GM23338 (cell line): ENCODE measurements around the gene ARPP21. TPM values are rescaled to one million over a fixed set of nuclear protein-coding genes. Genes with fewer than 3 reads are reported as not detected.
A peak's percentile ranks its signal among the peaks of the same experiment; 100 is the strongest.

ENCODE experiments used
- ATAC-seq: fragments of 200-7000 bp; cut with Tn5 transposase; 3 replicates; pipeline ENCODE4 v1.9.1; 2020
- DNase-seq: peaks from one replicate; pipeline ENCODE4 v3.0.0-alpha.2; 2015; ENCODE audit warnings: low spot score
- H2AFZ ChIP-seq: fragments of 200-600 bp; sonication (generic); 2 replicates; pipeline ENCODE4 v1.8.0; 2016; ENCODE audit warnings: antibody characterized with exemption, mild to moderate bottlenecking, moderate library complexity
- H3F3A ChIP-seq: fragments of 200-600 bp; sonication (generic); replicated peaks from 2 replicates; pipeline ENCODE4 v1.8.0; 2017; ENCODE audit warnings: antibody characterized with exemption, mixed run types, low read depth
- H3K27ac ChIP-seq: fragments of 200-600 bp; sonication (generic); 2 replicates; pipeline ENCODE4 v1.6.1; 2016; ENCODE audit warnings: low read depth
- H3K27me3 ChIP-seq: fragments of 200-600 bp; sonication (generic); 2 replicates; pipeline ENCODE4 v1.8.0; 2016; ENCODE audit warnings: mild to moderate bottlenecking, mixed run types, moderate library complexity; ENCODE audit not compliant: insufficient read depth
- H3K36me3 ChIP-seq: fragments of 200-600 bp; sonication (generic); 2 replicates; pipeline ENCODE4 v1.8.0; 2016; ENCODE audit warnings: mild to moderate bottlenecking; ENCODE audit not compliant: insufficient read depth
- H3K4me1 ChIP-seq: fragments of 200-600 bp; sonication (generic); 2 replicates; pipeline ENCODE4 v1.8.0; 2016; ENCODE audit warnings: mild to moderate bottlenecking, moderate library complexity; ENCODE audit not compliant: insufficient read depth
- H3K4me2 ChIP-seq: fragments of 200-600 bp; sonication (generic); 2 replicates; pipeline ENCODE4 v1.7.1; 2017; ENCODE audit warnings: mixed run types
- H3K4me3 ChIP-seq: fragments of 200-600 bp; sonication (generic); 2 replicates; pipeline ENCODE4 v1.6.1; 2016; ENCODE audit warnings: mixed run types
- H3K79me2 ChIP-seq: fragments of 200-600 bp; sonication (generic); replicated peaks from 2 replicates; pipeline ENCODE4 v1.8.0; 2017; ENCODE audit warnings: mild to moderate bottlenecking; ENCODE audit not compliant: insufficient read depth
- H3K9me2 ChIP-seq: fragments of 200-600 bp; sonication (generic); 2 replicates; pipeline ENCODE4 v1.8.0; 2017; ENCODE audit not compliant: insufficient read depth
- H4K20me1 ChIP-seq: fragments of 200-600 bp; sonication (generic); replicated peaks from 2 replicates; pipeline ENCODE4 v1.8.0; 2017; ENCODE audit warnings: mild to moderate bottlenecking; ENCODE audit not compliant: insufficient read depth
- H3K27ac Mint-ChIP-seq: 2 replicates; pipeline ENCODE4 v1.8.0; 2020; ENCODE audit warnings: inconsistent platforms, mild to moderate bottlenecking, moderate library complexity, mixed read lengths
- H3K27me3 Mint-ChIP-seq: 3 replicates; pipeline ENCODE4 v1.8.0; 2022; ENCODE audit warnings: low read depth, mild to moderate bottlenecking, moderate library complexity, mixed read lengths, inconsistent platforms; ENCODE audit not compliant: insufficient read depth, poor library complexity
- H3K36me3 Mint-ChIP-seq: 3 replicates; pipeline ENCODE4 v1.8.0; 2021; ENCODE audit warnings: low read depth, mild to moderate bottlenecking, inconsistent platforms, moderate library complexity, mixed read lengths
- H3K4me1 Mint-ChIP-seq: 3 replicates; pipeline ENCODE4 v1.8.0; 2020; ENCODE audit warnings: mild to moderate bottlenecking, inconsistent platforms, mixed read lengths
- H3K4me3 Mint-ChIP-seq: 3 replicates; pipeline ENCODE4 v1.8.0; 2021; ENCODE audit warnings: moderate library complexity, mild to moderate bottlenecking, inconsistent platforms, mixed read lengths
- H3K9me3 Mint-ChIP-seq: 3 replicates; pipeline ENCODE4 v1.8.0; 2020; ENCODE audit warnings: moderate library complexity, mild to moderate bottlenecking, inconsistent platforms, mixed read lengths
- EZH2phosphoT487 ChIP-seq: fragments of 200-600 bp; sonication (generic); IDR thresholded peaks from one replicate; pipeline ENCODE4 v1.8.1; 2018; ENCODE audit warnings: antibody characterized with exemption; ENCODE audit not compliant: unreplicated experiment
- STAT1 ChIP-seq: IDR thresholded peaks from one replicate; pipeline ENCODE4 v1.6.1; 2016; ENCODE audit warnings: antibody characterized with exemption; ENCODE audit not compliant: unreplicated experiment
- ZNF331 ChIP-seq: fragments of 250-450 bp; sonication (Bioruptor Pico); IDR thresholded peaks from 2 replicates; pipeline ENCODE4 v1.5.0; 2020; ENCODE audit warnings: low read depth, mild to moderate bottlenecking, moderate library complexity
- polyA plus RNA-seq: library from polyadenylated mRNA; unstranded; fragments of >200 nt; fragmentation: Nextera tagmentation; extraction: Ambion mirVana; gene quantifications from 2 replicates; pipeline ENCODE4 v1.2.1, GENCODE V29; 2016
- total RNA-seq: library from RNA; depleted of rRNA; stranded (reverse); fragments of >200 nt; shearing (Covaris generic); gene quantifications from 2 replicates; pipeline ENCODE4 v1.2.3, GENCODE V29; 2014
- TF ChIP-seq, protein P1 (sequence below): IDR thresholded peaks from one replicate; pipeline ENCODE4 v1.6.1; 2018; ENCODE audit warnings: antibody characterized with exemption; ENCODE audit not compliant: unreplicated experiment
- TF ChIP-seq, protein P2 (sequence below), 2 experiments: fragments of 200-600 bp in 1 of 2; sonication (generic) in 1 of 2; conservative IDR thresholded peaks; 2 replicates each; pipeline versions ENCODE4 v1.5.1 to v1.6.1; 2016 to 2017; ENCODE audit warnings: antibody characterized with exemption in 2 of 2, low read depth in 2 of 2, mild to moderate bottlenecking in 2 of 2, moderate library complexity in 1 of 2

Gene ARPP21
- total and polyA plus RNA-seq, 2 experiments from 2014 or later, result not detected

GRCh38 chr3:35654476-35654875 is 15.2 kb downstream of the ARPP21 start (continued):
- no peak for TF ChIP-seq ZNF331 (CRISPR knock-in tag)

- TF ChIP-seq, protein P1, sequence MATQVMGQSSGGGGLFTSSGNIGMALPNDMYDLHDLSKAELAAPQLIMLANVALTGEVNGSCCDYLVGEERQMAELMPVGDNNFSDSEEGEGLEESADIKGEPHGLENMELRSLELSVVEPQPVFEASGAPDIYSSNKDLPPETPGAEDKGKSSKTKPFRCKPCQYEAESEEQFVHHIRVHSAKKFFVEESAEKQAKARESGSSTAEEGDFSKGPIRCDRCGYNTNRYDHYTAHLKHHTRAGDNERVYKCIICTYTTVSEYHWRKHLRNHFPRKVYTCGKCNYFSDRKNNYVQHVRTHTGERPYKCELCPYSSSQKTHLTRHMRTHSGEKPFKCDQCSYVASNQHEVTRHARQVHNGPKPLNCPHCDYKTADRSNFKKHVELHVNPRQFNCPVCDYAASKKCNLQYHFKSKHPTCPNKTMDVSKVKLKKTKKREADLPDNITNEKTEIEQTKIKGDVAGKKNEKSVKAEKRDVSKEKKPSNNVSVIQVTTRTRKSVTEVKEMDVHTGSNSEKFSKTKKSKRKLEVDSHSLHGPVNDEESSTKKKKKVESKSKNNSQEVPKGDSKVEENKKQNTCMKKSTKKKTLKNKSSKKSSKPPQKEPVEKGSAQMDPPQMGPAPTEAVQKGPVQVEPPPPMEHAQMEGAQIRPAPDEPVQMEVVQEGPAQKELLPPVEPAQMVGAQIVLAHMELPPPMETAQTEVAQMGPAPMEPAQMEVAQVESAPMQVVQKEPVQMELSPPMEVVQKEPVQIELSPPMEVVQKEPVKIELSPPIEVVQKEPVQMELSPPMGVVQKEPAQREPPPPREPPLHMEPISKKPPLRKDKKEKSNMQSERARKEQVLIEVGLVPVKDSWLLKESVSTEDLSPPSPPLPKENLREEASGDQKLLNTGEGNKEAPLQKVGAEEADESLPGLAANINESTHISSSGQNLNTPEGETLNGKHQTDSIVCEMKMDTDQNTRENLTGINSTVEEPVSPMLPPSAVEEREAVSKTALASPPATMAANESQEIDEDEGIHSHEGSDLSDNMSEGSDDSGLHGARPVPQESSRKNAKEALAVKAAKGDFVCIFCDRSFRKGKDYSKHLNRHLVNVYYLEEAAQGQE, result no peak
- no peak for TF ChIP-seq STAT1
- no peak for TF ChIP-seq EZH2phosphoT487
- no peak overlapping the region for H3K4me2 ChIP-seq
- Mint-ChIP-seq H3K9me3 (no peaks in the 10 kb centered on the region), H3K4me3 (no peak overlapping the region), H3K4me1 (peaks cover 3% of the 10 kb centered on the region; the same call in 2 of the 3 replicates), H3K27me3 (no peaks in the 10 kb centered on the region), H3K27ac (no peak overlapping the region), H3K36me3 (no peaks in the 10 kb centered on the region)
- no peaks in the 10 kb centered on the region for H4K20me1 ChIP-seq
- ATAC-seq (no peak), DNase-seq (no peak)
- no peaks in the 10 kb centered on the region for H3K27me3 ChIP-seq
- no peak overlapping the region for H2AFZ ChIP-seq
- no peak overlapping the region for H3K4me3 ChIP-seq
- H3K79me2 ChIP-seq, result no peaks in the 10 kb centered on the region
- H3F3A ChIP-seq, result no peaks in the 10 kb centered on the region
- no peaks in the 10 kb centered on the region for H3K36me3 ChIP-seq
- H3K4me1 ChIP-seq, result no peaks in the 10 kb centered on the region
- no peak overlapping the region for H3K27ac ChIP-seq
- no peaks in the 10 kb centered on the region for H3K9me2 ChIP-seq
Measured at GRCh38 chr3:35658686-35659085, 19.4 kb downstream of the ARPP21 start.

DNA sequence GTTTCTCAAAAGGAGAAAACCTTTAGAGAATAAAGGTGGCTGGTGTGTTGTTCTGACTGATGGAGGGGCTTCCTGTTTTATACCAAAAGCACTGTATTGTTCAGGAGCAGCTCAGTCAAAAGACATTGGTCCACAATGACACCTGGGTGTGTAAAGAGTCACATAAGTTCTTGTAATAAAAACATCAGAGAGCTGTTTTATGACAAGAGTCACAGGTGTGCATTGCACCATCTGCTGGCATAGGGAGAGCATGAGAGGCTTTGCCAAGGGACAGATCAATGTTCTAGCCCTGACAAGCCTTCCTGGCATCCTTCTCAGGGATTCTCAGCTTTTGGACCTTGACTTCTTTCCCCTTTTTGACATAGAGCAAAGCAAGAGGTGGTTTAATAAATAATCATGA is 20.4 kb downstream of the ARPP21 start:
- Histone ChIP-seq H3K36me3 (no peaks in the 10 kb centered on the region), H3K4me1 (peaks cover under 1% of the 10 kb centered on the region; the same call in 1 of the 2 replicates), H3K4me3 (no peak overlapping the region), H4K20me1 (no peaks in the 10 kb centered on the region), H3K79me2 (no peaks in the 10 kb centered on the region), H2AFZ (no peak overlapping the region), H3F3A (no peaks in the 10 kb centered on the region), H3K4me2 (no peak overlapping the region), H3K27ac (no peak overlapping the region), H3K27me3 (no peaks in the 10 kb centered on the region), H3K9me2 (no peaks in the 10 kb centered on the region)
- DNase-seq (peak; percentile 26), ATAC-seq (peak; percentile 44)
- Mint-ChIP-seq H3K4me1 (peaks cover 10% of the 10 kb centered on the region; the same call in 2 of the 3 replicates), H3K9me3 (no peaks in the 10 kb centered on the region), H3K4me3 (no peak overlapping the region), H3K27ac (no peak overlapping the region), H3K36me3 (no peaks in the 10 kb centered on the region), H3K27me3 (no peaks in the 10 kb centered on the region)
- TF ChIP-seq ZNF331 (CRISPR knock-in tag), result no peak
- TF ChIP-seq, protein P2, sequence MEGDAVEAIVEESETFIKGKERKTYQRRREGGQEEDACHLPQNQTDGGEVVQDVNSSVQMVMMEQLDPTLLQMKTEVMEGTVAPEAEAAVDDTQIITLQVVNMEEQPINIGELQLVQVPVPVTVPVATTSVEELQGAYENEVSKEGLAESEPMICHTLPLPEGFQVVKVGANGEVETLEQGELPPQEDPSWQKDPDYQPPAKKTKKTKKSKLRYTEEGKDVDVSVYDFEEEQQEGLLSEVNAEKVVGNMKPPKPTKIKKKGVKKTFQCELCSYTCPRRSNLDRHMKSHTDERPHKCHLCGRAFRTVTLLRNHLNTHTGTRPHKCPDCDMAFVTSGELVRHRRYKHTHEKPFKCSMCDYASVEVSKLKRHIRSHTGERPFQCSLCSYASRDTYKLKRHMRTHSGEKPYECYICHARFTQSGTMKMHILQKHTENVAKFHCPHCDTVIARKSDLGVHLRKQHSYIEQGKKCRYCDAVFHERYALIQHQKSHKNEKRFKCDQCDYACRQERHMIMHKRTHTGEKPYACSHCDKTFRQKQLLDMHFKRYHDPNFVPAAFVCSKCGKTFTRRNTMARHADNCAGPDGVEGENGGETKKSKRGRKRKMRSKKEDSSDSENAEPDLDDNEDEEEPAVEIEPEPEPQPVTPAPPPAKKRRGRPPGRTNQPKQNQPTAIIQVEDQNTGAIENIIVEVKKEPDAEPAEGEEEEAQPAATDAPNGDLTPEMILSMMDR (conservative IDR thresholded peaks at IDR 0.05; ENCODE audit: low read depth in 2 of 2), result peak; percentile 40 to 63
